ENCODE results near the gene CD86. TPM values are rescaled to one million over a fixed set of nuclear protein-coding genes. Genes with fewer than 3 reads are reported as not detected.

The CD86 gene
- total RNA-seq, 1 donor from 2014 or later = 29.5 TPM

- H3K9me3 ChIP-seq = no peaks in the 10 kb centered on the region
- intact Hi-C loops (cut with DNase I) = no loop called here
- no peak overlapping the region for H3K4me3 ChIP-seq
- no peaks in the 10 kb centered on the region for H3K4me1 ChIP-seq
- DNase-seq = no peak
- no peak overlapping the region for H3K27ac ChIP-seq
- no peak for ATAC-seq
- no peaks in the 10 kb centered on the region for H3K27me3 ChIP-seq (ENCODE audit: low read depth)
- H3K36me3 ChIP-seq = no peaks in the 10 kb centered on the region
- TF ChIP-seq, protein P1, sequence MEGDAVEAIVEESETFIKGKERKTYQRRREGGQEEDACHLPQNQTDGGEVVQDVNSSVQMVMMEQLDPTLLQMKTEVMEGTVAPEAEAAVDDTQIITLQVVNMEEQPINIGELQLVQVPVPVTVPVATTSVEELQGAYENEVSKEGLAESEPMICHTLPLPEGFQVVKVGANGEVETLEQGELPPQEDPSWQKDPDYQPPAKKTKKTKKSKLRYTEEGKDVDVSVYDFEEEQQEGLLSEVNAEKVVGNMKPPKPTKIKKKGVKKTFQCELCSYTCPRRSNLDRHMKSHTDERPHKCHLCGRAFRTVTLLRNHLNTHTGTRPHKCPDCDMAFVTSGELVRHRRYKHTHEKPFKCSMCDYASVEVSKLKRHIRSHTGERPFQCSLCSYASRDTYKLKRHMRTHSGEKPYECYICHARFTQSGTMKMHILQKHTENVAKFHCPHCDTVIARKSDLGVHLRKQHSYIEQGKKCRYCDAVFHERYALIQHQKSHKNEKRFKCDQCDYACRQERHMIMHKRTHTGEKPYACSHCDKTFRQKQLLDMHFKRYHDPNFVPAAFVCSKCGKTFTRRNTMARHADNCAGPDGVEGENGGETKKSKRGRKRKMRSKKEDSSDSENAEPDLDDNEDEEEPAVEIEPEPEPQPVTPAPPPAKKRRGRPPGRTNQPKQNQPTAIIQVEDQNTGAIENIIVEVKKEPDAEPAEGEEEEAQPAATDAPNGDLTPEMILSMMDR (IDR thresholded peaks at IDR 0.05) = no peak
These were observed 29.6 kb downstream of the CD86 start for GRCh38 chr3:122084799-122085198.

GRCh38 chr3:122085673-122086072 lies 30.5 kb downstream of the CD86 start:
- ATAC-seq = peak in 1 of 2 donors; percentile 37
- TF ChIP-seq, protein P1 (IDR thresholded peaks at IDR 0.05) = no peak

DNA sequence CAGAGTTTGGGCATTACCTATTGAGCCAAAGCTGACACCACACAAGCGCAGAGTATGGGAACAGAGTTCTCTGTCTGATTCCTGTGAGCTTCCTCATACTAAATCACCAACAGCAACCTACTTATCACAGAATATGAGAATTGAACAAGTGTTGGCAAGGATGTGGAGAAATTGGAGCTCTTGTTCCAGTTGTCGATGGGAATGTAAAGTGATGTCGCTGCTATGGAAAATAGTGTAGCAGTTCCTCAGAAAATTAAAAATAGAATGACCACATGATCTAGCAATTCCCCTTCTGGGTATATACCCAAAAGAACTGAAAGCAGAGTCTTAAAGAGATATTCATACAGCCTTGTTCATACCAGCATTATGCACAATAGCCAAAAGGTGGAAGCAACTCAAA lies 33.4 kb downstream of the CD86 start:
- H3K27me3 ChIP-seq (ENCODE audit: low read depth) = no peaks in the 10 kb centered on the region
- TF ChIP-seq, protein P1 (IDR thresholded peaks at IDR 0.05) = no peak
- no peaks in the 10 kb centered on the region for H3K36me3 ChIP-seq
- intact Hi-C loops (cut with DNase I) = no loop called here
- H3K9me3 ChIP-seq = no peaks in the 10 kb centered on the region
- DNase-seq = no peak
- H3K4me3 ChIP-seq = no peak overlapping the region
- ATAC-seq = no peak
- no peak overlapping the region for H3K27ac ChIP-seq
- peaks cover 5% of the 10 kb centered on the region for H3K4me1 ChIP-seq

More at GRCh38 chr3:122085673-122086072, 30.5 kb downstream of the CD86 start:
- DNase-seq = no peak
- no peak overlapping the region for H3K27ac ChIP-seq
- intact Hi-C loops (cut with DNase I) = no loop called here
- no peaks in the 10 kb centered on the region for H3K4me1 ChIP-seq
- H3K36me3 ChIP-seq = no peaks in the 10 kb centered on the region
- H3K27me3 ChIP-seq (ENCODE audit: low read depth) = no peaks in the 10 kb centered on the region
- no peak overlapping the region for H3K4me3 ChIP-seq
- no peaks in the 10 kb centered on the region for H3K9me3 ChIP-seq

- Histone ChIP-seq H3K36me3 (no peaks in the 10 kb centered on the region), H3K9me3 (no peaks in the 10 kb centered on the region), H3K4me3 (no peak overlapping the region), H3K27me3 (ENCODE audit: low read depth) (no peaks in the 10 kb centered on the region), H3K4me1 (peaks cover 5% of the 10 kb centered on the region), H3K27ac (peak overlapping the region; percentile 8)
- TF ChIP-seq, protein P1 (IDR thresholded peaks at IDR 0.05) = no peak
- ATAC-seq (peak; percentile 40 to 53), DNase-seq (no peak)
- intact Hi-C loops (cut with DNase I) = no loop called here
These were observed 36.6 kb downstream of the CD86 start for GRCh38 chr3:122091602-122092295.

DNA sequence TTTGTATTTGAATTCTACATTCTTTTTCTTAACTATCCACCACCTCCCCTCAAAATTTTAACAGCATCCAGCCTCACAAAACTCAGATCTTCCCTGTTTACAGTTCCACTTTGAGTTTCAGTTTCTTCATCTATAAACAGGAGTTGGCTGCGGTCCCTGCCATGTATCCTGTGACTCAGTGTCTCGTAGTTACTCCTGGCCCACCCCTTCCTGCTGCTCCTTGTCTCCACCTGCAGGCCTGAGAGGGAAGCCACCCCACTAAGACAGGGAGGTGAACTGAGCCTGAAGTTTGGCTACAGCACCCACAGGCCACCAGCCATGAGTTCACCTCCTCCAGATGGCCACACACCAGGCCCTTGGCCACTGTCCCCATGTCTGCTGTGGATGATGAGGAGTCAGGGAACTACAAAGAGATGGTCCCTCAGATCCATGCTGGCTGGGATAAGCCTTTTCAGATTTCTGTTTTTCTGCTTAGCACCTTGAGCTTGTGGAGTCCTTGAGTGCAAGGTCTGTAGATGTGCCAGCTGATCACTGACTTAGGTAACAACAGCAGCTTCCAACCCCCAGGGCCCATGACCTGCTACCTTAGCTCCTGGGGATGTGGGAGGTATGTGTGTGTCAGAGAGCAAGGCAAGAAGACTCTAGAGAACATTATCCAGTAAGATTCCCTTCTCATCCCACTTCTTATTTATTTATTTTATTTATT lies 37.5 kb downstream of the CD86 start:
- no peaks in the 10 kb centered on the region for H3K27me3 ChIP-seq (ENCODE audit: low read depth)
- no peaks in the 10 kb centered on the region for H3K36me3 ChIP-seq
- ATAC-seq = peak; percentile 75 to 78
- no peaks in the 10 kb centered on the region for H3K9me3 ChIP-seq
- intact Hi-C loops (cut with DNase I) = no loop called here
- H3K4me1 ChIP-seq = peaks cover 5% of the 10 kb centered on the region
- H3K27ac ChIP-seq = no peak overlapping the region
- no peak overlapping the region for H3K4me3 ChIP-seq
- TF ChIP-seq, protein P1 (IDR thresholded peaks at IDR 0.05) = peak; percentile 40
- peak; percentile 60 for DNase-seq

Data from lower lobe of right lung (tissue), 2 donors.